ENCODE data around the gene SNRNP200.

The SNRNP200 gene

GRCh38 chr2:96267159-96267971 is 38.0 kb downstream of the SNRNP200 start:
- TF ChIP-seq CREB5 (CRISPR knock-in tag; IDR thresholded peaks at IDR 0.05; ENCODE audit: low read depth) = no peak
- TF ChIP-seq TSHZ2 (CRISPR knock-in tag; IDR thresholded peaks at IDR 0.05) = no peak
- TF ChIP-seq OSR1 (CRISPR knock-in tag; IDR thresholded peaks at IDR 0.05) = no peak
- TF ChIP-seq TOX (CRISPR knock-in tag; IDR thresholded peaks at IDR 0.05; ENCODE audit: borderline replicate concordance) = no peak
- TF ChIP-seq ESRRG (CRISPR knock-in tag; IDR thresholded peaks at IDR 0.05) = no peak
- TF ChIP-seq BACH2 (CRISPR knock-in tag; IDR thresholded peaks at IDR 0.05; ENCODE audit: borderline replicate concordance) = no peak
- TF ChIP-seq ARNTL (CRISPR knock-in tag; IDR thresholded peaks at IDR 0.05; ENCODE audit: borderline replicate concordance, low read depth) = no peak
- no peak for TF ChIP-seq ZC3H10 (CRISPR knock-in tag; IDR thresholded peaks at IDR 0.05)
- TF ChIP-seq TCF4 (CRISPR knock-in tag; IDR thresholded peaks at IDR 0.05; ENCODE audit: borderline replicate concordance) = no peak
- TF ChIP-seq ISL1 (CRISPR knock-in tag; IDR thresholded peaks at IDR 0.05) = no peak
- no peak for TF ChIP-seq PPARA (CRISPR knock-in tag; IDR thresholded peaks at IDR 0.05; ENCODE audit: borderline replicate concordance)
- TF ChIP-seq PATZ1 (CRISPR knock-in tag; IDR thresholded peaks at IDR 0.05; ENCODE audit: borderline replicate concordance) = no peak
- TF ChIP-seq ZFP3 (CRISPR knock-in tag; IDR thresholded peaks at IDR 0.05) = no peak
- no peak for TF ChIP-seq ZNF8 (CRISPR knock-in tag; IDR thresholded peaks at IDR 0.05)
- no peak for TF ChIP-seq ZFP30 (CRISPR knock-in tag; IDR thresholded peaks at IDR 0.05)
- TF ChIP-seq GLIS3 (CRISPR knock-in tag; IDR thresholded peaks at IDR 0.05) = no peak
- no peak for TF ChIP-seq CSRNP3 (CRISPR knock-in tag; IDR thresholded peaks at IDR 0.05)
- TF ChIP-seq POU6F1 (CRISPR knock-in tag; IDR thresholded peaks at IDR 0.05; ENCODE audit: borderline replicate concordance, low read depth) = no peak
- no peak for TF ChIP-seq CSDC2 (CRISPR knock-in tag; IDR thresholded peaks at IDR 0.05)
- TF ChIP-seq ZNF565 (CRISPR knock-in tag; conservative IDR thresholded peaks at IDR 0.05; ENCODE audit: low read depth) = no peak
- peak; percentile 30 for ATAC-seq

- ATAC-seq = peak; percentile 96
- TF ChIP-seq TSHZ2 (CRISPR knock-in tag; IDR thresholded peaks at IDR 0.05) (peak; percentile 23; the same call in 1 of the 2 replicates), ZNF565 (CRISPR knock-in tag; conservative IDR thresholded peaks at IDR 0.05; ENCODE audit: low read depth) (no peak), ESRRG (CRISPR knock-in tag; IDR thresholded peaks at IDR 0.05) (no peak), SNAI2 (CRISPR knock-in tag; IDR thresholded peaks at IDR 0.05) (no peak)
Measured at GRCh38 chr2:96265840-96266679, 39.3 kb downstream of the SNRNP200 start, which contains the start of the genes CIAO1 and TMEM127. Gene CIAO1 (plus strand): TSS chr2:96266225. CDS start chr2:96266351, 126 bp downstream. Gene TMEM127 (minus strand): TSS chr2:96265997. CDS start chr2:96265381, 616 bp downstream.

Data from SK-N-SH treated with all-trans-retinoic acid at 6 μM for 48 hours (cell line).